ENCODE measurements around the gene SOX13.

SOX13 gene

GRCh38 chr1:204075139-204075521 lies 2.2 kb downstream of the SOX13 start:
- peaks cover 78% of the 10 kb centered on the region for H3K27me3 Mint-ChIP-seq
- no peak for DNase-seq
- peak overlapping the region; percentile 75 for H3K4me3 Mint-ChIP-seq
- H3K36me3 Mint-ChIP-seq (ENCODE audit: low read depth) = no peaks in the 10 kb centered on the region
- H3K9me3 Mint-ChIP-seq = no peaks in the 10 kb centered on the region
- H3K4me1 Mint-ChIP-seq (ENCODE audit: low read depth) = peaks cover 21% of the 10 kb centered on the region
- no peak overlapping the region for H3K27ac Mint-ChIP-seq

- no peak for DNase-seq
- Mint-ChIP-seq H3K9me3 (no peaks in the 10 kb centered on the region), H3K4me1 (ENCODE audit: low read depth) (peaks cover 21% of the 10 kb centered on the region), H3K27me3 (peaks cover 74% of the 10 kb centered on the region), H3K4me3 (no peak overlapping the region), H3K36me3 (ENCODE audit: low read depth) (no peaks in the 10 kb centered on the region), H3K27ac (no peak overlapping the region)
These were observed 3.3 kb downstream of the SOX13 start for GRCh38 chr1:204075890-204076846.

- H3K27ac Mint-ChIP-seq = no peak overlapping the region
- H3K27me3 Mint-ChIP-seq = peaks cover 67% of the 10 kb centered on the region
- DNase-seq = no peak
- H3K36me3 Mint-ChIP-seq (ENCODE audit: low read depth) = no peaks in the 10 kb centered on the region
- H3K9me3 Mint-ChIP-seq = no peaks in the 10 kb centered on the region
- H3K4me3 Mint-ChIP-seq = no peak overlapping the region
- peaks cover 21% of the 10 kb centered on the region for H3K4me1 Mint-ChIP-seq (ENCODE audit: low read depth)
These were observed 4.0 kb downstream of the SOX13 start for GRCh38 chr1:204076891-204077290.

GRCh38 chr1:204077979-204078696 lies 5.2 kb downstream of the SOX13 start:
- peaks cover 19% of the 10 kb centered on the region for H3K4me1 Mint-ChIP-seq (ENCODE audit: low read depth)
- peaks cover 58% of the 10 kb centered on the region for H3K27me3 Mint-ChIP-seq
- no peak overlapping the region for H3K4me3 Mint-ChIP-seq
- no peaks in the 10 kb centered on the region for H3K36me3 Mint-ChIP-seq (ENCODE audit: low read depth)
- H3K27ac Mint-ChIP-seq = no peak overlapping the region
- no peak for DNase-seq
- H3K9me3 Mint-ChIP-seq = no peaks in the 10 kb centered on the region

- no peak for DNase-seq
- Mint-ChIP-seq H3K4me1 (ENCODE audit: low read depth) (peaks cover 8% of the 10 kb centered on the region), H3K36me3 (ENCODE audit: low read depth) (no peaks in the 10 kb centered on the region), H3K9me3 (no peaks in the 10 kb centered on the region), H3K27me3 (peaks cover 47% of the 10 kb centered on the region), H3K4me3 (no peak overlapping the region), H3K27ac (no peak overlapping the region)
These were observed 6.7 kb downstream of the SOX13 start for GRCh38 chr1:204079608-204079999.

- Mint-ChIP-seq H3K4me3 (no peak overlapping the region), H3K36me3 (ENCODE audit: low read depth) (no peaks in the 10 kb centered on the region), H3K9me3 (no peaks in the 10 kb centered on the region), H3K4me1 (ENCODE audit: low read depth) (peaks cover under 1% of the 10 kb centered on the region), H3K27ac (no peak overlapping the region), H3K27me3 (peaks cover 39% of the 10 kb centered on the region)
- DNase-seq = no peak
These were observed 7.4 kb downstream of the SOX13 start for GRCh38 chr1:204080163-204080903.

GRCh38 chr1:204081164-204081790 lies 8.4 kb downstream of the SOX13 start:
- Mint-ChIP-seq H3K9me3 (no peaks in the 10 kb centered on the region), H3K27ac (no peak overlapping the region), H3K27me3 (peaks cover 30% of the 10 kb centered on the region), H3K4me1 (ENCODE audit: low read depth) (no peaks in the 10 kb centered on the region), H3K4me3 (no peak overlapping the region), H3K36me3 (ENCODE audit: low read depth) (no peaks in the 10 kb centered on the region)
- no peak for DNase-seq

GRCh38 chr1:204081791-204082513 lies 9.0 kb downstream of the SOX13 start:
- DNase-seq = no peak
- Mint-ChIP-seq H3K27ac (peak overlapping the region; percentile 45), H3K27me3 (peaks cover 23% of the 10 kb centered on the region), H3K4me3 (no peak overlapping the region), H3K36me3 (ENCODE audit: low read depth) (no peaks in the 10 kb centered on the region), H3K4me1 (ENCODE audit: low read depth) (no peaks in the 10 kb centered on the region), H3K9me3 (no peaks in the 10 kb centered on the region)

GRCh38 chr1:204083491-204083890 lies 10.6 kb downstream of the SOX13 start:
- Mint-ChIP-seq H3K4me3 (no peak overlapping the region), H3K27ac (no peak overlapping the region), H3K4me1 (ENCODE audit: low read depth) (no peaks in the 10 kb centered on the region), H3K9me3 (no peaks in the 10 kb centered on the region), H3K27me3 (peaks cover 8% of the 10 kb centered on the region), H3K36me3 (ENCODE audit: low read depth) (no peaks in the 10 kb centered on the region)
- DNase-seq = no peak

- Mint-ChIP-seq H3K4me3 (no peak overlapping the region), H3K9me3 (no peaks in the 10 kb centered on the region), H3K36me3 (ENCODE audit: low read depth) (no peaks in the 10 kb centered on the region), H3K4me1 (ENCODE audit: low read depth) (no peaks in the 10 kb centered on the region), H3K27ac (no peak overlapping the region), H3K27me3 (peaks cover 3% of the 10 kb centered on the region)
- no peak for DNase-seq
These were observed 11.4 kb downstream of the SOX13 start for GRCh38 chr1:204084247-204084772.

GRCh38 chr1:204085876-204086275 lies 13.0 kb downstream of the SOX13 start:
- Mint-ChIP-seq H3K27me3 (peaks cover 3% of the 10 kb centered on the region), H3K4me1 (ENCODE audit: low read depth) (no peaks in the 10 kb centered on the region), H3K36me3 (ENCODE audit: low read depth) (no peaks in the 10 kb centered on the region), H3K9me3 (no peaks in the 10 kb centered on the region), H3K27ac (no peak overlapping the region), H3K4me3 (no peak overlapping the region)
- DNase-seq = no peak

GRCh38 chr1:204087181-204087892 lies 14.4 kb downstream of the SOX13 start:
- H3K27ac Mint-ChIP-seq = no peak overlapping the region
- DNase-seq = no peak
- no peak overlapping the region for H3K4me3 Mint-ChIP-seq
- H3K36me3 Mint-ChIP-seq (ENCODE audit: low read depth) = no peaks in the 10 kb centered on the region
- no peaks in the 10 kb centered on the region for H3K4me1 Mint-ChIP-seq (ENCODE audit: low read depth)
- H3K27me3 Mint-ChIP-seq = no peaks in the 10 kb centered on the region
- no peaks in the 10 kb centered on the region for H3K9me3 Mint-ChIP-seq

GRCh38 chr1:204087893-204088528 lies 15.1 kb downstream of the SOX13 start:
- H3K4me1 Mint-ChIP-seq (ENCODE audit: low read depth) = no peaks in the 10 kb centered on the region
- DNase-seq = no peak
- H3K9me3 Mint-ChIP-seq = no peaks in the 10 kb centered on the region
- H3K36me3 Mint-ChIP-seq (ENCODE audit: low read depth) = no peaks in the 10 kb centered on the region
- no peak overlapping the region for H3K27ac Mint-ChIP-seq
- H3K27me3 Mint-ChIP-seq = no peaks in the 10 kb centered on the region
- H3K4me3 Mint-ChIP-seq = no peak overlapping the region

Measured in activated T-cell treated with anti-CD3 and anti-CD28 coated beads, Interleukin-2, amount 50 U/mL, for 24 hours (primary cell).